ENCODE results near the gene PPT2.
"Not testable (repeated sequence)": the region's sequence is repeated elsewhere in the genome, so short reads cannot be mapped to it uniquely, and the experiment has no call there.

- not testable (repeated sequence) for TF ChIP-seq CTCF (IDR thresholded peaks at IDR 0.05; ENCODE audit: low read length); EZH2 (optimal IDR thresholded peaks at IDR 0.05; ENCODE audit: low read depth, low read length)
Measured at GRCh38 chr6:32211432-32211831, 57.5 kb downstream of the PPT2 start.
